GM18519 (cell line): ENCODE data around the gene CLDN6.
"Not testable (repeated sequence)": the region's sequence is repeated elsewhere in the genome, so short reads cannot be mapped to it uniquely, and the experiment has no call there.

ENCODE experiments used
- ATAC-seq: cut with Tn5 transposase; IDR thresholded peaks from one replicate; pipeline ENCODE4 v1.9.1; 2021; ENCODE audit warnings: mild to moderate bottlenecking, moderate library complexity; ENCODE audit not compliant: unreplicated experiment, low FRiP score

CLDN6 gene

DNA sequence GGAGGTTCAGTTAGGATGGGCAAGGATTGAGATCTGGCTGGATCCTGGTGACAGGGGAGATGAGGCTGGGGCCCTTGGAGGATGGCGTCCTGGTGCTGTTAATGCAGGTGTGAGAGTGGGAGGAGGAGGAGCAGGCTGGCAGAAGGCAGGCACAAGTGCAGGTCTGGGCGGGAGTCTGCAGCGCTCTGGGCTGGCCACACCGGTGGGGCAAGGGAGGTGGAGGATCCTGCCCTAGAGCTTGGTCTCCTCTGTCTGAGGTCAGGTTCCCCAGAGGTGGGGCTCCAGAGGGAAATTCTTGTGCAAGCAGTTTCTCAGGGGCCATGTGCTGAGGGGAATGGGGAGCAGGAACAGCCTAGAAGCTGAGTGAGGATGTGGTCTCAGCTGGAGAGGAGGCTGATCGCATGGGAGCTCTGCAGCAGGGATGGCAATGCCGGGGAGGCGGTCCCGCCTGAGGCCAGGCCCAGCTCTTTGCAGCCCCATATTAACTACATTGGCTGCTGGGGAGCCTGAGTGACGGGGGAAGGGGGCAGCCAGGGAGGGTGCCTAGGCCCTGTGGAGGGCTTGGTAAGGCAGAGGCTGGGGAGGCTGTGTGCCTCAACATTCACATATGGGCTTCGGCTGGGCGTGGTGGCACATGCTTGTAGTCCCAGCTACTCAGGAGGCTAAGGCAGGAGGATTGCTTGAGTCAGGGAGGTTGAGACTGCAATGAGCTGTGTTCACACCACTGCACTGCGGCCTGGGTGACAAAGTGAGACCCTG is 34.8 kb upstream of the CLDN6 start:
- ATAC-seq: not testable (repeated sequence)

DNA sequence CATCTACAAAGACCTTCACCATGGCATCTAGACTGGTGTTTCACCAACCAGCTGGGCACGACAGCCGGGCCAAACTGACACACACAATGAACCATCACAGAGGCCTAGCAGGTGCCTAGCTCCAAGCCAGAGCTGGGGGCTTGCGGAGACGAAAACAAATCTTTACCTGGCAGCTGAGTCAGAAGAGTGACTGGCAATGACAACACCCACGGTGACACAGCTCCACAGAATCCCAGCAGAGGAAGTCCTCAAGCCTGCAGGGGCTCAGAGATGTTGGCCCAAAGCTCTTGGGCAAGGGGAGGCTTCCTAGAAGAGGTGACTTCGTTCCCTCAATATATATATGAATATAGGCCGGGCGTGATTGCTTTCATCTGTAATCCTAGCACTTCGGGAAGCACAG is 33.5 kb upstream of the CLDN6 start:
- no peak for ATAC-seq

DNA sequence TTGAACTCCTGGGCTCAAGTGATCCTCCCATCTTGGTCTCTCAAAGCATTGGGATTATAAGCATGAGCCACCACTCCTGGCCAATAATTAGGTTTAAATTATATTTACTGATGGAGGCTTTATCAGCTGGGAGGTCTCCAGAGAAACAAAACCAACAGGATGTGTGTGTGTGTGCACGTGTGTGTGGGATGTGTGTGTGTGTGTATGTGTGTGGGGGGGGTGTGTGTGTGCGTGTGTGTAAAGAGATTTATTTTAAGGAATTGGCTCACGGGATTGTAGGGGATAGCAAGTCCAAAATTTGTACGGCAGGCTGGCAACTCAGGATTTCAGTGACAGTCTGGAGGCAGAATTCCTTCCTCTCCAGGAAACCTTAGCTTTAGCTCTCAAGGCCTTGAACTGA is 33.0 kb upstream of the CLDN6 start:
- ATAC-seq: no peak

DNA sequence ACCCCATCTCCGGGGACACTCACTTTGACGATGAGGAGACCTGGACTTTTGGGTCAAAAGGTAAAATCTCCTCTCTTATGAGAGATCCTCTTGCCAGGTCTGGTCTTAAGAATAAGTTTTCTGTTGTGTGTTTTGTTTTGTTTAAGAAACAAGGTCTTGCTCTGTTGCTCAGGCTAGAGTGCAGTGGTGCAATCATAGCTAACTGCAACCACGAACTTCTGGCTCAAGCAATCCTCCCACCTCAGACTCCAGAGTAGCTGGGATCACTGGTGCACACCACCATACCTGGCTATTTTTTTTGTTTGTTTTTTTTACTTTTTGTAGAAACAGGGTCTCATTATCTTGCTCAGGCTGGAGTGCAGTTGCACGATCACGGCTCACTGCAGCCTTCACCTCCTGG is 32.5 kb upstream of the CLDN6 start:
- ATAC-seq: no peak

GRCh38 chr16:3049921-3050481 is 32.0 kb upstream of the CLDN6 start:
- no peak for ATAC-seq

DNA sequence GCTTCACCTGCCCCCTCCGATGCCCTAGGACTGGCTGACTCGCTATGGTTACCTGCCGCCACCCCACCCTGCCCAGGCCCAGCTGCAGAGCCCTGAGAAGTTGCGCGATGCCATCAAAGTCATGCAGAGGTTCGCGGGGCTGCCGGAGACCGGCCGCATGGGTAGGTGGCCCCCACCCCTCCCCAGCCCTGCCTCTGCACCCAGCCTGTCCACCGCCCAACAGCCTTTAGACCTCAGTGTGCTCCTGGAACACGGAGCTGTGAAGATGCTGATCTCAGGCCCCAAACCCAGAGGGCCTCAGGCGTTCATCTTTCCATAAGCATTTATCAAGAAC is 29.4 kb upstream of the CLDN6 start:
- no peak for ATAC-seq

- no peak for ATAC-seq
Measured at GRCh38 chr16:3046641-3047386, 28.8 kb upstream of the CLDN6 start.

- ATAC-seq: no peak
Measured at GRCh38 chr16:3045758-3046640, 28.0 kb upstream of the CLDN6 start, which contains the start of gene MMP25. Gene MMP25 (plus strand): TSS chr16:3046561. CDS start chr16:3046918, 357 bp downstream.

- ATAC-seq: no peak
Measured at GRCh38 chr16:3044708-3045107, 26.7 kb upstream of the CLDN6 start.

GRCh38 chr16:3042376-3042775 is 24.4 kb upstream of the CLDN6 start:
- ATAC-seq: no peak

GRCh38 chr16:3038896-3039295 is 20.9 kb upstream of the CLDN6 start:
- ATAC-seq: no peak

DNA sequence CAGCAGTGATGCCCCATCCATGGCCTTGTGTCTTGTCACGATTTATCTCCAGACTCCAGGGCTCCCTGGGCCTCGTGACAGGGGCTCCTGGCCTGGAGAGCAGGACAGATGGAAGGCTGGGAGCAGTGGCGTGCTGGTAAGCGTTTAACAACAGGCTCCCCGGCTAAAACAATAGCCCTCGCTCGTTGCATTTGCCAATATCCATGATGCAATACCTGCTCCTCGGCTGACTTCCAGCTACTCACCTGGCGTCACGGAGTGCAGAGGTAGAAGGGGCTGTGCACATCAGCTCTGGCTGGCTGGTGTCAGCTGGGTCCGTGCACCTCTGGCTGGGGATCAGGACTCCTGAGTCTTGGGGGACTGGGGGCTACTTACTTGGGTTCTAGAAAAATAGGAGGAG is 20.3 kb upstream of the CLDN6 start:
- ATAC-seq: no peak

- no peak for ATAC-seq
Measured at GRCh38 chr16:3036726-3037315, 18.8 kb upstream of the CLDN6 start, which contains the start of gene BICDL2. Gene BICDL2 (minus strand): TSS chr16:3036944. CDS start chr16:3035496, 1,448 bp downstream.

- no peak for ATAC-seq
Measured at GRCh38 chr16:3035972-3036725, 18.2 kb upstream of the CLDN6 start.

- ATAC-seq: no peak
Measured at GRCh38 chr16:3035289-3035971, 17.4 kb upstream of the CLDN6 start.

DNA sequence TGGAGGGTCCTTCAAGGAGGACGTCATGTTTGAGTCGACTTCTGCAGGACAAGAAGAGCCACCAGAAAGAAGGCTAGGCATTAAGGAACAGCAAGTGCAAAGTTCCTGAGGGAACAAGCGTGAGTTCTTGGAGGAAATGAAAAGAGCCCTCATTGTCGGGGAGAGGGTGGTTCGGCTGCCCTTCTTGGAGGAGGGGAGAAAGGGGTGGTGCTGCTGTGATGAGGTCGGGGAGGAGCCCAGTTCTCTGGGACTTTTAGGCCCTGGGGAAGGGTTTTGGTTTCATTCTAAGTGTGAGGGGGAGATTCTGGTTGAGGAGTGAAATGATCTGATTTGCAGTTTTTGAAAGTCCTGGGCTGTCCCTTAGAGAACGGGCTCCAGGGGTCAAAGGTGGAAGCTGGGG is 14.6 kb upstream of the CLDN6 start:
- ATAC-seq: no peak

DNA sequence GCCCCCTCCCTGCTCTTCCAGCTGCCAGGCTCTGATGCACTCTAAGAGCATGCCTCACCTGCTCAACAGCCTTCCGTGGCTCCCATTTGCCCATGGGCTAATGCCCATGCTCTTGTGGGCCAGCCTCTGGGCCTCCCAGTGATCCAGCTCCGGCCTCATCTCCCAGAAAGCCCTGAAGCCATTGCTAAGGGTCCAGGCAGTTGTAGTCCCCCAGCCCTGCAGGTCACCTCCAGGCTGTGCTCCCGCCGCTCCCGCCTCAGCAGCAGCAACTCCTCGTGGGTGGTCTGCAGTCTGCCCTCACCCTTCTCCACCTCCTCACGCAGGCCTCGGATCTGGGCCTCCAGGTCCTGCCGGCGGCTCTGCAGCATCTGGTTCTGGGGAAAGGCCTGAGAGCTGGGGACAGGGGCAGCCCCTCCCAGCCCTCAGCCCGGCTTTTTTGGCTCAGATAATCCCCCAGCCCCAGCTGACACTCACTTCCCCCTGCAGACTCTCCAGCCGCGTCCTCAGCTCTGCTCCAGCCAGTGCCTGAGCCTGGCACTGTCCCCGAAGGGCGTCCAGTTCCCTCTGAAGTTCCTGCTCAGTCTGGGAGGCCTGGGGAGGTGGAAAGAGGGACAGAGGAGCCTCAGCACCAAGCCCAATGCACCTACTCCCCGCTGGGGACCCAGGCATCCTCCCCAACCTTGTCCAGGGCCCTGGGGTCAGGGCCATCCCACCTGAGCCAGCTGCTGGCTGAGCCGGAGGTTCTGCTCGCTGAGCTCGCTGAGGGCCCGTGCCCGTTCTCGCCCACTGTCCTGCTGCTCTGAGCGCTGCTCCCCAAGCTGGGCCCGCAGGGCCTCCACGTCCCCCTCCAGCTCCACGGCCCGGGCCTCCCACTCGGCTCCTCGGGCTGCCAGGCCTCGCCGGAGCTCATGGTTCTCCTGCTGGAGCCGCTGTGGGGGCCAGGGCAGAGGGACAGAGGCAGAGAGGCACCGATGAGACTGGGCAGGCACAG is 12.5 kb upstream of the CLDN6 start:
- no peak for ATAC-seq
